SK-N-SH (cell line): ENCODE measurements around the gene METTL9.

Experiments used
- FOXJ3 ChIP-seq: sonication (generic); formaldehyde crosslinking; IDR thresholded peaks from 2 replicates; pipeline ENCODE4 v1.5.1; 2020; ENCODE audit warnings: mild to moderate bottlenecking, missing genetic modification reagents
- FOXM1 ChIP-seq: IDR thresholded peaks from 2 replicates; pipeline ENCODE4 v1.4.0; 2012; ENCODE audit warnings: low read depth, mild to moderate bottlenecking
- RAD21 ChIP-seq: IDR thresholded peaks from 2 replicates; pipeline ENCODE4 v1.6.1; 2012; ENCODE audit warnings: mild to moderate bottlenecking, low read length
- TF ChIP-seq, protein P1 (sequence below): fragments of 200-600 bp; sonication (generic); IDR thresholded peaks from 2 replicates; pipeline ENCODE4 v1.6.1; 2017; ENCODE audit warnings: antibody characterized with exemption, mild to moderate bottlenecking, moderate library complexity
- TF ChIP-seq, protein P2 (sequence below): IDR thresholded peaks from 2 replicates; pipeline ENCODE4 v1.4.0; 2012; ENCODE audit warnings: low read depth, borderline replicate concordance
- TF ChIP-seq, protein P3 (sequence below): IDR thresholded peaks from 2 replicates; pipeline ENCODE4 v1.4.0; 2012; ENCODE audit warnings: low read depth
- TF ChIP-seq, protein P4 (sequence below): IDR thresholded peaks from 2 replicates; pipeline ENCODE4 v1.6.1; 2012; ENCODE audit warnings: mild to moderate bottlenecking, low read depth, low read length, moderate library complexity

DNA sequence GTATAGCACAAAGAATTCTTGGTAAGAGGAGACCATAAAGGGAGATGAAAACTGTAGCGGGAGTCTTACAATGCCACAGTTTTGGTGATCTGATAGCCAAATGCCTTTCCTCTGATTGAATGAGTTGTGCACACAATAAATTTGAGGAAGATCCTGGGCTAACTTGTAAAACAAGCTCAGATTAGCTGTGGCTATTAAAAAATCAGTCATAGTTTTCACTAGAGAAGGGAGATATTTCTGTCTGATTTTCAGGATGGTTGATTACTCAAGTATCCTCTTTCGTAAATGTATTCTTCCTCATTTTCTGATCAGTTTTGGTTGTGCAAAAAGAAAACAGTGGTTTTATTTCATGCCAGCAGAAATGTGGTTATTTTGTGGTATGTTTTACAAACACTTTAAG lies 9.1 kb upstream of the METTL9 start:
- TF ChIP-seq, protein P1, sequence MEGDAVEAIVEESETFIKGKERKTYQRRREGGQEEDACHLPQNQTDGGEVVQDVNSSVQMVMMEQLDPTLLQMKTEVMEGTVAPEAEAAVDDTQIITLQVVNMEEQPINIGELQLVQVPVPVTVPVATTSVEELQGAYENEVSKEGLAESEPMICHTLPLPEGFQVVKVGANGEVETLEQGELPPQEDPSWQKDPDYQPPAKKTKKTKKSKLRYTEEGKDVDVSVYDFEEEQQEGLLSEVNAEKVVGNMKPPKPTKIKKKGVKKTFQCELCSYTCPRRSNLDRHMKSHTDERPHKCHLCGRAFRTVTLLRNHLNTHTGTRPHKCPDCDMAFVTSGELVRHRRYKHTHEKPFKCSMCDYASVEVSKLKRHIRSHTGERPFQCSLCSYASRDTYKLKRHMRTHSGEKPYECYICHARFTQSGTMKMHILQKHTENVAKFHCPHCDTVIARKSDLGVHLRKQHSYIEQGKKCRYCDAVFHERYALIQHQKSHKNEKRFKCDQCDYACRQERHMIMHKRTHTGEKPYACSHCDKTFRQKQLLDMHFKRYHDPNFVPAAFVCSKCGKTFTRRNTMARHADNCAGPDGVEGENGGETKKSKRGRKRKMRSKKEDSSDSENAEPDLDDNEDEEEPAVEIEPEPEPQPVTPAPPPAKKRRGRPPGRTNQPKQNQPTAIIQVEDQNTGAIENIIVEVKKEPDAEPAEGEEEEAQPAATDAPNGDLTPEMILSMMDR = no peak
- TF ChIP-seq FOXM1 (no peak), FOXJ3 (CRISPR knock-in tag) (no peak), RAD21 (no peak)
- TF ChIP-seq, protein P2, sequence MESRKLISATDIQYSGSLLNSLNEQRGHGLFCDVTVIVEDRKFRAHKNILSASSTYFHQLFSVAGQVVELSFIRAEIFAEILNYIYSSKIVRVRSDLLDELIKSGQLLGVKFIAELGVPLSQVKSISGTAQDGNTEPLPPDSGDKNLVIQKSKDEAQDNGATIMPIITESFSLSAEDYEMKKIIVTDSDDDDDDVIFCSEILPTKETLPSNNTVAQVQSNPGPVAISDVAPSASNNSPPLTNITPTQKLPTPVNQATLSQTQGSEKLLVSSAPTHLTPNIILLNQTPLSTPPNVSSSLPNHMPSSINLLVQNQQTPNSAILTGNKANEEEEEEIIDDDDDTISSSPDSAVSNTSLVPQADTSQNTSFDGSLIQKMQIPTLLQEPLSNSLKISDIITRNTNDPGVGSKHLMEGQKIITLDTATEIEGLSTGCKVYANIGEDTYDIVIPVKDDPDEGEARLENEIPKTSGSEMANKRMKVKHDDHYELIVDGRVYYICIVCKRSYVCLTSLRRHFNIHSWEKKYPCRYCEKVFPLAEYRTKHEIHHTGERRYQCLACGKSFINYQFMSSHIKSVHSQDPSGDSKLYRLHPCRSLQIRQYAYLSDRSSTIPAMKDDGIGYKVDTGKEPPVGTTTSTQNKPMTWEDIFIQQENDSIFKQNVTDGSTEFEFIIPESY = no peak
- TF ChIP-seq, protein P3, sequence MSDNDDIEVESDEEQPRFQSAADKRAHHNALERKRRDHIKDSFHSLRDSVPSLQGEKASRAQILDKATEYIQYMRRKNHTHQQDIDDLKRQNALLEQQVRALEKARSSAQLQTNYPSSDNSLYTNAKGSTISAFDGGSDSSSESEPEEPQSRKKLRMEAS = no peak
- TF ChIP-seq, protein P4, sequence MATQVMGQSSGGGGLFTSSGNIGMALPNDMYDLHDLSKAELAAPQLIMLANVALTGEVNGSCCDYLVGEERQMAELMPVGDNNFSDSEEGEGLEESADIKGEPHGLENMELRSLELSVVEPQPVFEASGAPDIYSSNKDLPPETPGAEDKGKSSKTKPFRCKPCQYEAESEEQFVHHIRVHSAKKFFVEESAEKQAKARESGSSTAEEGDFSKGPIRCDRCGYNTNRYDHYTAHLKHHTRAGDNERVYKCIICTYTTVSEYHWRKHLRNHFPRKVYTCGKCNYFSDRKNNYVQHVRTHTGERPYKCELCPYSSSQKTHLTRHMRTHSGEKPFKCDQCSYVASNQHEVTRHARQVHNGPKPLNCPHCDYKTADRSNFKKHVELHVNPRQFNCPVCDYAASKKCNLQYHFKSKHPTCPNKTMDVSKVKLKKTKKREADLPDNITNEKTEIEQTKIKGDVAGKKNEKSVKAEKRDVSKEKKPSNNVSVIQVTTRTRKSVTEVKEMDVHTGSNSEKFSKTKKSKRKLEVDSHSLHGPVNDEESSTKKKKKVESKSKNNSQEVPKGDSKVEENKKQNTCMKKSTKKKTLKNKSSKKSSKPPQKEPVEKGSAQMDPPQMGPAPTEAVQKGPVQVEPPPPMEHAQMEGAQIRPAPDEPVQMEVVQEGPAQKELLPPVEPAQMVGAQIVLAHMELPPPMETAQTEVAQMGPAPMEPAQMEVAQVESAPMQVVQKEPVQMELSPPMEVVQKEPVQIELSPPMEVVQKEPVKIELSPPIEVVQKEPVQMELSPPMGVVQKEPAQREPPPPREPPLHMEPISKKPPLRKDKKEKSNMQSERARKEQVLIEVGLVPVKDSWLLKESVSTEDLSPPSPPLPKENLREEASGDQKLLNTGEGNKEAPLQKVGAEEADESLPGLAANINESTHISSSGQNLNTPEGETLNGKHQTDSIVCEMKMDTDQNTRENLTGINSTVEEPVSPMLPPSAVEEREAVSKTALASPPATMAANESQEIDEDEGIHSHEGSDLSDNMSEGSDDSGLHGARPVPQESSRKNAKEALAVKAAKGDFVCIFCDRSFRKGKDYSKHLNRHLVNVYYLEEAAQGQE = no peak
